AG04449 (cell line): ENCODE results near the gene OBSCN.
"Not testable (repeated sequence)": the region's sequence is repeated elsewhere in the genome, so short reads cannot be mapped to it uniquely, and the experiment has no call there.

Source experiments
- CTCF ChIA-PET: fragments of 350-600 bp; formaldehyde crosslinking; extraction: SDS; loops from one replicate; lab custom pipeline; 2021; ENCODE audit warnings: antibody characterized with exemption; lab: Yijun Ruan, JAX
- POLR2A ChIA-PET: fragments of 400-600, 350-600 bp; formaldehyde crosslinking; extraction: SDS; loops from one replicate; lab custom pipeline; 2020; ENCODE audit warnings: antibody characterized with exemption, inconsistent platforms; lab: Yijun Ruan, JAX
- DNase-seq: peaks from one replicate; pipeline ENCODE4 v3.0.0-alpha.2; 2010; ENCODE audit warnings: low read depth, low spot score
- H3K4me3 ChIP-seq: 2 replicates; pipeline ENCODE4 v1.5.1; 2011; ENCODE audit warnings: low read depth, mild to moderate bottlenecking, control low read depth, low read length
- CTCF ChIP-seq: IDR thresholded peaks from one replicate; pipeline ENCODE4 v1.5.1; 2011; ENCODE audit warnings: mild to moderate bottlenecking, moderate library complexity, low read length, control low read depth, inconsistent platforms; ENCODE audit not compliant: insufficient read depth; ENCODE audit errors: missing control alignments

Gene OBSCN

GRCh38 chr1:228180271-228180958 is 27.4 kb upstream of the OBSCN start:
- no peak for TF ChIP-seq CTCF

GRCh38 chr1:228180959-228181644 is 26.7 kb upstream of the OBSCN start:
- TF ChIP-seq CTCF = no peak
- CTCF ChIA-PET = interaction anchor here (0.8 to 6.8 kb wide), 3 partner anchors 14 to 50 kb away, joined by 4 to 47 read pairs (median 5); partner anchors contain the start of gene IBA57
- H3K4me3 ChIP-seq = no peak overlapping the region
- DNase-seq = no peak
- POLR2A ChIA-PET = interaction anchor here (0.6 kb wide), 1 partner anchor 68 kb away, joined by 3 read pairs; no protein-coding TSS in a partner anchor

More at GRCh38 chr1:228180271-228180958, 27.4 kb upstream of the OBSCN start:
- no peak for DNase-seq
- CTCF ChIA-PET = interaction anchor here (0.8 to 6.8 kb wide), 3 partner anchors 14 to 50 kb away, joined by 4 to 47 read pairs (median 5); partner anchors contain the start of gene IBA57
- POLR2A ChIA-PET = interaction anchor here (0.6 kb wide), 1 partner anchor 68 kb away, joined by 3 read pairs; no protein-coding TSS in a partner anchor
- H3K4me3 ChIP-seq = no peak overlapping the region

GRCh38 chr1:228181645-228182034 is 26.2 kb upstream of the OBSCN start:
- TF ChIP-seq CTCF = no peak
- ChIA-PET POLR2A (no interaction called here), CTCF (interaction anchor here (1.1 to 6.8 kb wide), 2 partner anchors 15 to 33 kb away, joined by 5 to 47 read pairs; partner anchors contain the start of gene IBA57)
- no peak for DNase-seq
- H3K4me3 ChIP-seq = no peak overlapping the region

GRCh38 chr1:228182296-228183030 is 25.4 kb upstream of the OBSCN start:
- DNase-seq = no peak
- no peak overlapping the region for H3K4me3 ChIP-seq
- CTCF ChIA-PET = interaction anchor here (6.8 kb wide), 1 partner anchor 16 kb away, joined by 47 read pairs; the partner anchor contains the start of gene IBA57
- TF ChIP-seq CTCF = no peak
- POLR2A ChIA-PET = no interaction called here

- no peak for TF ChIP-seq CTCF
- DNase-seq = no peak
- ChIA-PET POLR2A (no interaction called here), CTCF (no interaction called here)
- H3K4me3 ChIP-seq = no peak overlapping the region
These were observed 23.7 kb upstream of the OBSCN start for GRCh38 chr1:228184152-228184551.

GRCh38 chr1:228185641-228185965 is 22.2 kb upstream of the OBSCN start:
- no peak for DNase-seq
- no peak overlapping the region for H3K4me3 ChIP-seq
- no peak for TF ChIP-seq CTCF
- ChIA-PET CTCF (no interaction called here), POLR2A (no interaction called here)

GRCh38 chr1:228188249-228188648 is 19.6 kb upstream of the OBSCN start:
- CTCF ChIA-PET = not testable (repeated sequence)

More at GRCh38 chr1:228188249-228188648, 19.6 kb upstream of the OBSCN start:
- H3K4me3 ChIP-seq, DNase-seq, POLR2A ChIA-PET: not testable (repeated sequence)
